ENCODE results near the gene PITPNB. TPM values are rescaled to one million over a fixed set of nuclear protein-coding genes. Genes with fewer than 3 reads are reported as not detected.

The PITPNB gene
- total RNA-seq, 1 experiment from 2014 or later = 82.6 TPM

Small RNA genes within 50 kb of the gene (microRNA-seq; reads per million reads assigned to microRNA genes)
- not detected for gene MIR3199-1 (ENCODE audit: borderline number of aligned reads)
- gene MIR3199-2 (ENCODE audit: borderline number of aligned reads) = not detected

Other genes starting within 250 kb of the PITPNB start
- gene MN1, start 117.5 kb downstream of the PITPNB start, total RNA-seq (2021; ENCODE audit: unreplicated experiment) = 2.9 TPM

All from HCT116 (cell line).